Common myeloid progenitor, CD34-positive (primary cell): ENCODE data around the gene AHCY.

Experiments
- CTCF ChIA-PET: fragments of 350-600 bp; sonication (Branson Sonifier 250); formaldehyde crosslinking; loops from one replicate; lab custom pipeline; 2021; ENCODE audit warnings: antibody characterized with exemption; lab: Charles Lee
- POLR2A ChIA-PET: fragments of 350-600 bp; sonication (Branson Sonifier 250); formaldehyde crosslinking; loops from one replicate; lab custom pipeline; 2021; ENCODE audit warnings: antibody characterized with exemption; lab: Charles Lee
- DNase-seq, 3 donors: peaks; one replicate each; pipeline versions ENCODE4 v3.0.0 to v3.0.0-alpha.2; 2013
- H3K27ac ChIP-seq, 2 experiments: 1 replicate in 1 of 2; 2 replicates in 1 of 2; pipeline ENCODE4 v1.7.0; 2013; ENCODE audit warnings: inconsistent platforms in 2 of 2, low read length in 2 of 2, mild to moderate bottlenecking in 2 of 2, low read depth in 1 of 2, moderate library complexity in 1 of 2; ENCODE audit not compliant: severe bottlenecking in 2 of 2, insufficient read depth in 1 of 2, poor library complexity in 1 of 2
- H3K27me3 ChIP-seq, 5 experiments: replicated peaks in 2 of 5; 1 replicate in 3 of 5; 2 replicates in 2 of 5; pipeline versions ENCODE4 v1.6.1 to v1.7.0; 2013; ENCODE audit warnings: low read length in 4 of 5, mild to moderate bottlenecking in 2 of 5, moderate library complexity in 2 of 5, inconsistent platforms in 1 of 5; ENCODE audit not compliant: insufficient read depth in 5 of 5, control insufficient read depth in 4 of 5
- H3K36me3 ChIP-seq, 4 experiments: 1 replicate in 2 of 4; 2 replicates in 2 of 4; pipeline versions ENCODE4 v1.6.1 to v1.7.0; 2013; ENCODE audit warnings: low read length in 3 of 4, control low read depth in 1 of 4, mild to moderate bottlenecking in 1 of 4; ENCODE audit not compliant: control insufficient read depth in 4 of 4, insufficient read depth in 4 of 4
- H3K4me1 ChIP-seq, 4 experiments: 1 replicate in 3 of 4; 2 replicates in 1 of 4; pipeline versions ENCODE4 v1.6.1 to v1.7.1; 2013; ENCODE audit warnings: low read length in 3 of 4, mild to moderate bottlenecking in 3 of 4, control low read depth in 1 of 4, inconsistent platforms in 1 of 4, moderate library complexity in 1 of 4; ENCODE audit not compliant: control insufficient read depth in 4 of 4, insufficient read depth in 4 of 4; ENCODE audit errors: control extremely low read depth in 1 of 4
- H3K4me3 ChIP-seq, 7 experiments: 1 replicate in 4 of 7; 2 replicates in 3 of 7; pipeline versions ENCODE4 v1.5.1 to v1.7.0; 2013; ENCODE audit warnings: mild to moderate bottlenecking in 7 of 7, low read length in 6 of 7, moderate library complexity in 6 of 7, inconsistent platforms in 2 of 7, low read depth in 2 of 7, control low read depth in 1 of 7; ENCODE audit not compliant: insufficient read depth in 4 of 7, control insufficient read depth in 1 of 7; ENCODE audit errors: extremely low read depth in 1 of 7
- H3K9me3 ChIP-seq, 5 experiments: 1 replicate in 4 of 5; 2 replicates in 1 of 5; pipeline versions ENCODE4 v1.6.1 to v1.7.1; 2013; ENCODE audit warnings: low read length in 4 of 5, mild to moderate bottlenecking in 2 of 5, inconsistent platforms in 1 of 5, low read depth in 1 of 5, moderate library complexity in 1 of 5; ENCODE audit not compliant: control insufficient read depth in 4 of 5, insufficient read depth in 2 of 5; ENCODE audit errors: control extremely low read depth in 1 of 5
- WGBS: methylation state at CpG from one replicate; pipeline ENCODE4 v1.1.5; 2013; ENCODE audit not compliant: insufficient coverage; 5-methylcytosine and 5-hydroxymethylcytosine counted together

Gene AHCY

DNA sequence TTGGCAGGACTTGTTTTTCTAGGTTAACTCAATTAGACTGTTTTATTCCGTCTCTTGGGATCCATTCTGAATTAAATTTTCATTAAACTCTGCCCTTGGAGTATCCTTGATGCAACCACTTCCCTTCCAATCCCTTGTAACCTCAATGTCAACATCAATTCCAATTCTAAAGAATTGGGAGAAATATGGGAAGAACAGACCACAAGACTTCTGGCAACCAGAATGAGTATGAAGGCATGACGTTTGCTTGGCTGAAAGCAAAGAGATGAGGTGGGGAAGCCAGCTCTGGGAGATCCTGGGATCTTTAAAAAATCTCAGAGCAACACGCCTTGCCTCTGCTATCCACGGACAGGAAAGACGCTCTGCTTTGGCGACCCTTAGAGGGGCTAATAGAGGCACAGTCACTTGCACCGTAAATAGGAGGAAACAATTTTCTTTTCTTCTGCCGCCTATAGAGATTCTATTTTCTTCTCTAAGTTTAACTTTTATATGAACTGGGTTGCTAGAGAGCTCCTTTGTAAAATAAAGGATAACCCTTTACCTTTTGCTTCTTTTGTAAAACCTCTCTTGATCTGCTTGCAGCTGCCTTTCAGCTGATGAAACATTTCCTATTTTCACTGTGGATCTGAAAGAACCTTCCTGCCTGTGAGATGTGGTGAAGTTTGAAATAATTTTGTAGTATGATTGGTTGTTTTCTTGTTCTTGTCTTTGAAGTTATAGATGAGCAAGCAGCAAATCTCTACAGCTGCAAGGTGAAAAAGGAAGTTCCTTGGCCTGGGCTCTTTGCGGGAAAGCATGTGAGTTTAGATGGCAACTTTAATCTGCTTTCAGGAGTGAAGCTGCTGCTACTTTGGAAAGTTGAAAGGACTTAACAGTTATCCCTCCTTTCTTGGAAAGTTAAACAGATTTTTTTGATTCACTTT lies 62.2 kb downstream of the AHCY start, which contains the start of gene ASIP:
TSS of gene ASIP (plus strand) at position 731 of the 923 bp plus-strand sequence. CDS start 18,952 bp downstream, outside the sequence.
- peaks cover 0 to 11% (median 5%) of the 10 kb centered on the region in 5 experiments for H3K9me3 ChIP-seq
- no peaks in the 10 kb centered on the region for H3K36me3 ChIP-seq
- H3K4me1 ChIP-seq: peaks cover 5 to 16% (median 9%) of the 10 kb centered on the region in 4 experiments
- no peak within 1 kb of the TSS for H3K4me3 ChIP-seq
- no peaks in the 10 kb centered on the region for H3K27me3 ChIP-seq
- DNase-seq: peak in 2 of 3 donors; percentile 36 to 41
- WGBS: 78% methylated on average over 7 of the region's 9 CpGs
- POLR2A ChIA-PET: interaction anchor here (0.5 to 0.6 kb wide), 2 partner anchors 59 to 842 kb away, joined by 3 read pairs; no protein-coding TSS in a partner anchor
- no peak within 1 kb of the TSS for H3K27ac ChIP-seq
- CTCF ChIA-PET: interaction anchor here (1.1 kb wide), 1 partner anchor 9 kb away, joined by 3 read pairs; no protein-coding TSS in a partner anchor

DNA sequence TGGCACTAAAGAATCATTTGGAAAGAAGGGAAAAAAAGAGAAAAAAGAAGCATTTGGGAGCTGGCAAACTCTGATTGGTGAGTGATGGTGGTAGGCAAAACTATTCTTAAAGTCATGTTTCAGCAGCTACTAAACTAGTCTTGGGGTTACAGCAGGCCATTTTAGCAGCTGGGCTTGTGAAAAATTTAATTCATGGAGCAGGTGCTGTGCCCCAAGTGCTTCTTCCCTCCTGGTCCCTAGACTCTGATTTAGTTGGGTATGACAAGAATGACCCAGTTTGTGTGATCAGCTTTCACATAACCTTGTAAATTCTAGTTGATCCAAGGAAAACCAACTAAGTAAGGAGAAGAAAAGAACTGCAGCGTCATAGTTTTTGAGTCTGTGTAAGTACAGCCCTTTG lies 63.0 kb downstream of the AHCY start:
- WGBS: 100% methylated on average over 1 of the region's 1 CpG
- Histone ChIP-seq H3K27ac (no peak overlapping the region), H3K9me3 (peaks cover 0 to 11% (median 5%) of the 10 kb centered on the region in 5 experiments), H3K4me3 (no peak overlapping the region), H3K27me3 (no peaks in the 10 kb centered on the region), H3K36me3 (no peaks in the 10 kb centered on the region), H3K4me1 (peaks cover 5 to 16% (median 9%) of the 10 kb centered on the region in 4 experiments)
- no peak for DNase-seq
- POLR2A ChIA-PET: no interaction called here
- CTCF ChIA-PET: interaction anchor here (0.9 to 1.1 kb wide), 2 partner anchors 10 to 41 kb away, joined by 3 read pairs; no protein-coding TSS in a partner anchor

DNA sequence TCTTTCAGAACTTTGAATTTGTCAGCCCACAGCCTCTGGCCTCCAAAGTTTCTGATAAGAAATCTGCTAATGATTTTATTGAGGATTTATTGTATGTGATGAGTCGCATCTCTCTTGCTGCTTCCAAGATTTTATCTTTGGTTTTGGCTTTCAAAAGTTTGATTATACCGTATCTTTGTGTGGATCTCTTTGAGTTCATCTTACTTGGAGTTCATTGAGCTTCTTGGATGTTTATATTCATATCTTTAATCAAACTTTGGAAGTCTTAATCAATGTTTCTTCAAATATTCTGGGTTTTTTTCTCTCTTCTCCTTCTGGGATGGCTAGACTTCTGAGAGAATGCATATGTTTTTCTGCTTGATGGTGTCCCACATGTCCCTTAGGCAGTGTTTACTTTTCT lies 65.2 kb downstream of the AHCY start:
- DNase-seq: no peak
- H3K27ac ChIP-seq: no peak overlapping the region
- CTCF ChIA-PET: no interaction called here
- POLR2A ChIA-PET: no interaction called here
- no peaks in the 10 kb centered on the region for H3K27me3 ChIP-seq
- no peaks in the 10 kb centered on the region for H3K36me3 ChIP-seq
- no CpG with 5 or more reads among the region's 2 CpGs for WGBS
- peaks cover 0 to 11% (median 5%) of the 10 kb centered on the region in 5 experiments for H3K9me3 ChIP-seq
- no peak overlapping the region for H3K4me3 ChIP-seq
- peaks cover 5 to 16% (median 9%) of the 10 kb centered on the region in 4 experiments for H3K4me1 ChIP-seq

DNA sequence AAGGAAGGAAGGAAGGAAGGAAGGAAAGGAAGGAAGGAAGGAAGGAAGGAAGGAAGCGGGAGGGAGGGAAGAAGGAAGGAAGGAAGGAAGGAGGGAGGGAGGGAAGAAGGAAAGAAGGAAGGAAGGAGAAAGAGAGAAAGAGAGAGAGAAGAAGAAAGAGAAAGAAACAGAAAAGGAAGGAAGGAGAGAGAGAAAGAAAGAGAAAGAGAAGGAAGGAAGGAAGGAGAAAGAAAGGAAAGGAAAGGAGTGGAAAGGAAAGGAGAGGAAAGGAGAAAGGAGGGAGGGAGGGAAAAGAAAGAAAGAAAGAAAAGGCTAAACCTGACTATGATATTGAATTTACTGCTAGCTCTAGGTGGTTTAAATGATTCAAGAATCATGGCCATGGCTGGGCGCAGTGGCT lies 67.3 kb downstream of the AHCY start:
- H3K27ac ChIP-seq: no peak overlapping the region

GRCh38 chr20:34233687-34234086 lies 69.5 kb downstream of the AHCY start:
- CTCF ChIA-PET: interaction anchor here (1.6 kb wide), 1 partner anchor 43 kb away, joined by 5 read pairs; no protein-coding TSS in a partner anchor
- no peaks in the 10 kb centered on the region for H3K4me1 ChIP-seq

More for the DNA sequence above, 67.3 kb downstream of the AHCY start:
- no peaks in the 10 kb centered on the region for H3K36me3 ChIP-seq
- ChIA-PET POLR2A (no interaction called here), CTCF (no interaction called here)
- H3K9me3 ChIP-seq: peaks cover 0 to 14% (median 5%) of the 10 kb centered on the region in 5 experiments
- H3K4me3 ChIP-seq: no peak overlapping the region
- H3K27me3 ChIP-seq: no peaks in the 10 kb centered on the region
- no peak for DNase-seq
- peaks cover 1 to 8% (median 5%) of the 10 kb centered on the region in 4 experiments for H3K4me1 ChIP-seq
- WGBS: 91% methylated on average over 2 of the region's 2 CpGs

GRCh38 chr20:34232494-34233087 lies 70.6 kb downstream of the AHCY start:
- H3K36me3 ChIP-seq: no peaks in the 10 kb centered on the region
- CTCF ChIA-PET: interaction anchor here (1.6 kb wide), 1 partner anchor 42 kb away, joined by 5 read pairs; no protein-coding TSS in a partner anchor
- no peak overlapping the region for H3K27ac ChIP-seq
- 85% methylated on average over 2 of the region's 3 CpGs for WGBS
- no peaks in the 10 kb centered on the region for H3K27me3 ChIP-seq
- DNase-seq: no peak
- H3K4me1 ChIP-seq: no peaks in the 10 kb centered on the region
- H3K4me3 ChIP-seq: no peak overlapping the region
- H3K9me3 ChIP-seq: peaks cover 0 to 8% (median 3%) of the 10 kb centered on the region in 5 experiments
- POLR2A ChIA-PET: no interaction called here

More at GRCh38 chr20:34233687-34234086, 69.5 kb downstream of the AHCY start:
- Histone ChIP-seq H3K4me3 (no peak overlapping the region), H3K36me3 (no peaks in the 10 kb centered on the region), H3K27ac (no peak overlapping the region), H3K27me3 (no peaks in the 10 kb centered on the region), H3K9me3 (peaks cover 0 to 14% (median 5%) of the 10 kb centered on the region in 5 experiments)
- POLR2A ChIA-PET: no interaction called here
- DNase-seq: no peak
